Panc1 (cell line): ENCODE measurements around the gene SLIT3. TPM values are rescaled to one million over a fixed set of nuclear protein-coding genes. Genes with fewer than 3 reads are reported as not detected.

ENCODE experiments used
- ATAC-seq: fragments of 200-7000 bp; cut with Tn5 transposase; 2 replicates; pipeline ENCODE4 v1.9.1; 2020; ENCODE audit warnings: mild to moderate bottlenecking, moderate library complexity
- BruUV-seq: library from RNA; stranded (reverse); fragments of 400-500 nt; replicated peaks from 2 replicates; lab custom pipeline; 2021; lab: Mats Ljungman, UMichigan
- CTCF ChIA-PET: fragments of 300-600 bp; sonication (Branson Sonifier 250); formaldehyde crosslinking; loops from one replicate; lab custom pipeline; 2022; ENCODE audit warnings: antibody characterized with exemption; lab: Charles Lee
- POLR2A ChIA-PET: fragments of 300-600 bp; sonication (Branson Sonifier 250); formaldehyde crosslinking; loops from one replicate; lab custom pipeline; 2022; ENCODE audit warnings: antibody characterized with exemption; lab: Charles Lee
- DNase-seq: peaks from one replicate; pipeline ENCODE4 v3.0.0-alpha.2; 2010; ENCODE audit warnings: low read depth, low spot score
- H3K27ac ChIP-seq: 2 replicates; pipeline ENCODE4 v1.5.1; 2011; ENCODE audit warnings: mild to moderate bottlenecking, low read length, inconsistent platforms
- H3K27me3 ChIP-seq: fragments of 200-500 bp; sonication (Bioruptor generic); 2 replicates; pipeline ENCODE4 v1.6.0; 2014; ENCODE audit warnings: low read length, inconsistent platforms; ENCODE audit not compliant: control insufficient read depth, insufficient read depth
- H3K36me3 ChIP-seq: fragments of 200-500 bp; sonication (Bioruptor generic); 2 replicates; pipeline ENCODE4 v1.5.1; 2014; ENCODE audit warnings: inconsistent platforms, mild to moderate bottlenecking, low read length, moderate library complexity; ENCODE audit not compliant: control insufficient read depth, insufficient read depth
- H3K4me1 ChIP-seq: 2 replicates; pipeline ENCODE4 v1.5.1; 2011; ENCODE audit warnings: inconsistent platforms, mild to moderate bottlenecking, low read length, moderate library complexity; ENCODE audit not compliant: control insufficient read depth, insufficient read depth
- H3K4me3 ChIP-seq, 2 experiments: 2 replicates each; pipeline ENCODE4 v1.5.1; 2011 to 2012; ENCODE audit warnings: low read depth in 2 of 2, low read length in 2 of 2, mild to moderate bottlenecking in 2 of 2, inconsistent platforms in 1 of 2, moderate library complexity in 1 of 2
- H3K9me3 ChIP-seq: fragments of 200-500 bp; sonication (Bioruptor generic); 2 replicates; pipeline ENCODE4 v1.5.1; 2014; ENCODE audit warnings: low read depth, mild to moderate bottlenecking, inconsistent platforms, low read length, moderate library complexity; ENCODE audit not compliant: control insufficient read depth, insufficient read depth
- CTCF ChIP-seq: fragments of 450-650 bp; IDR thresholded peaks from 2 replicates; pipeline ENCODE4 v1.5.1; 2017; ENCODE audit warnings: mild to moderate bottlenecking
- POLR2AphosphoS5 ChIP-seq: IDR thresholded peaks from 2 replicates; pipeline ENCODE4 v1.6.1; 2012; ENCODE audit warnings: mild to moderate bottlenecking, low read depth, low read length, moderate library complexity
- SIN3A ChIP-seq: IDR thresholded peaks from 2 replicates; pipeline ENCODE4 v1.6.1; 2012; ENCODE audit warnings: low read depth, mild to moderate bottlenecking, low read length, moderate library complexity, borderline replicate concordance; ENCODE audit not compliant: insufficient read depth
- TCF7L2 ChIP-seq: IDR thresholded peaks from 2 replicates; pipeline ENCODE4 v1.6.1; 2011; ENCODE audit warnings: mild to moderate bottlenecking, low read depth, low read length, inconsistent platforms
- in situ Hi-C: cut with HindIII; loops from 2 replicates; pipeline ENCODE4 v1.10.0; 2016; ENCODE audit warnings: low sequenced_read_pairs, low pct_unique_long_range_greater_than_20kb
- intact Hi-C: fragments of 100-400 bp; cut with micrococcal nuclease; formaldehyde crosslinking; loops from one replicate; pipeline ENCODE4 v1.10.0; 2022; ENCODE audit not compliant: unreplicated experiment
- total RNA-seq: library from RNA; stranded (reverse); gene quantifications from one replicate; pipeline ENCODE4 v1.2.1, GENCODE V29; 2021; ENCODE audit not compliant: unreplicated experiment
- TF ChIP-seq, protein P1 (sequence below), 2 experiments: IDR thresholded peaks; 2 replicates each; pipeline ENCODE4 v1.6.1; 2011 to 2012; ENCODE audit warnings: low read depth in 2 of 2, control low read depth in 1 of 2, low read length in 1 of 2, mild to moderate bottlenecking in 1 of 2, moderate library complexity in 1 of 2; ENCODE audit not compliant: insufficient read depth in 1 of 2

Gene SLIT3
- total RNA-seq, 1 experiment from 2014 or later: 26.4 TPM

DNA sequence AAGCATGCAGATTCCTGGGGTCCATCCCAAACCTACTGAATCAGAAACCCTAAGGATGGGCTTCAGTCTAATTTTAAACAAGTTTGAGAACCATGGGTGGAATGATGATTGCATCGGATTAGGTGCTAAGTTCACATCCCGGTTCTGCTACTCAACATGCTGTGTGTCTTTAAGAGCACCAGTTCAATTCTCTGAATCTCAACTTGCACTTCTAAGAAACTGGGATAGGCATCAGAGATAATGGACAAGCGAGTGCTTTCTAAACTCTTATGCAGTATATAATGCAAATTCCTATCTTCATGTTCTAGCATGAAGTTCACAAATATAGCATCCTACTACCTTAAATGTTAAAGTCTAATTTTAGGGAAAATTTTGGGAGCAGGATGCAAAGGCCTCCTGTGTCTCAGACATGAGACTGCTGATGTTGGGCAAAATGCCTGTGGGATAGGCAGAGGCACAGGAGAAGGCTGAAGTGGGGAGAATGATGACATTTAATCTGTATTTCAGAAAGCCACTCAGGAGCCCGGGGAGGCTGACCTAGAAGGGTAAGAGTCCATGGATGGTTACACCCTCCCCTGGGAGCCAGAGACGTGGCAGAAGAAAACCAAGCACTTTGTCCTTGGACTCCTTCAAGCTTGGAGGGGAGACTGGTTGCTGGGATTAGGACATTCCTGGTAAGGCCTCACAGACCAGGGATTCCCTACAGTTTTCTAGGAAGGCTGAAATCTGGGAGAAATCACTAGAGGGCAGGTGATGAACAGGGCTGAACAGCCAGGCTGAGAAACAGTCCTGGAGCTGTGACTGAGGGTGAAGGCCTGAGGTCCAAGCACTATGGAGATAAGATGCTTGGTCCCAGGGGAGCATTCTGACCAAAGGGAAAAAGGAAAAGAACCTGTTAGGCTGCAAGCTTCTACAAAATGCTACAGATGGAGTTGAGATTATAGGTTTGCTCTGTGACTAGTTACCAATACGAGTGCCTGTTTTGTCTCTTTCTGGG lies 409.8 kb downstream of the SLIT3 start:
- ATAC-seq (no peak), DNase-seq (no peak)
- Histone ChIP-seq H3K9me3 (no peaks in the 10 kb centered on the region), H3K4me1 (no peaks in the 10 kb centered on the region), H3K27ac (no peak overlapping the region), H3K4me3 (no peak overlapping the region), H3K36me3 (no peaks in the 10 kb centered on the region), H3K27me3 (peaks cover 2% of the 10 kb centered on the region; the same call in 1 of the 2 replicates)
- no TSS peak for BruUV-seq
- TF ChIP-seq, protein P1, sequence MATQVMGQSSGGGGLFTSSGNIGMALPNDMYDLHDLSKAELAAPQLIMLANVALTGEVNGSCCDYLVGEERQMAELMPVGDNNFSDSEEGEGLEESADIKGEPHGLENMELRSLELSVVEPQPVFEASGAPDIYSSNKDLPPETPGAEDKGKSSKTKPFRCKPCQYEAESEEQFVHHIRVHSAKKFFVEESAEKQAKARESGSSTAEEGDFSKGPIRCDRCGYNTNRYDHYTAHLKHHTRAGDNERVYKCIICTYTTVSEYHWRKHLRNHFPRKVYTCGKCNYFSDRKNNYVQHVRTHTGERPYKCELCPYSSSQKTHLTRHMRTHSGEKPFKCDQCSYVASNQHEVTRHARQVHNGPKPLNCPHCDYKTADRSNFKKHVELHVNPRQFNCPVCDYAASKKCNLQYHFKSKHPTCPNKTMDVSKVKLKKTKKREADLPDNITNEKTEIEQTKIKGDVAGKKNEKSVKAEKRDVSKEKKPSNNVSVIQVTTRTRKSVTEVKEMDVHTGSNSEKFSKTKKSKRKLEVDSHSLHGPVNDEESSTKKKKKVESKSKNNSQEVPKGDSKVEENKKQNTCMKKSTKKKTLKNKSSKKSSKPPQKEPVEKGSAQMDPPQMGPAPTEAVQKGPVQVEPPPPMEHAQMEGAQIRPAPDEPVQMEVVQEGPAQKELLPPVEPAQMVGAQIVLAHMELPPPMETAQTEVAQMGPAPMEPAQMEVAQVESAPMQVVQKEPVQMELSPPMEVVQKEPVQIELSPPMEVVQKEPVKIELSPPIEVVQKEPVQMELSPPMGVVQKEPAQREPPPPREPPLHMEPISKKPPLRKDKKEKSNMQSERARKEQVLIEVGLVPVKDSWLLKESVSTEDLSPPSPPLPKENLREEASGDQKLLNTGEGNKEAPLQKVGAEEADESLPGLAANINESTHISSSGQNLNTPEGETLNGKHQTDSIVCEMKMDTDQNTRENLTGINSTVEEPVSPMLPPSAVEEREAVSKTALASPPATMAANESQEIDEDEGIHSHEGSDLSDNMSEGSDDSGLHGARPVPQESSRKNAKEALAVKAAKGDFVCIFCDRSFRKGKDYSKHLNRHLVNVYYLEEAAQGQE (IDR thresholded peaks at IDR 0.05; ENCODE audit: insufficient read depth in 1 of 2, low read depth in 2 of 2, low read length in 1 of 2): no peak
- no peak for TF ChIP-seq POLR2AphosphoS5
- TF ChIP-seq TCF7L2: no peak
- no peak for TF ChIP-seq CTCF
- no peak for TF ChIP-seq SIN3A
- intact Hi-C loops (no loop called here), in situ Hi-C loops (no loop called here)
- ChIA-PET CTCF (no interaction called here), POLR2A (no interaction called here)

DNA sequence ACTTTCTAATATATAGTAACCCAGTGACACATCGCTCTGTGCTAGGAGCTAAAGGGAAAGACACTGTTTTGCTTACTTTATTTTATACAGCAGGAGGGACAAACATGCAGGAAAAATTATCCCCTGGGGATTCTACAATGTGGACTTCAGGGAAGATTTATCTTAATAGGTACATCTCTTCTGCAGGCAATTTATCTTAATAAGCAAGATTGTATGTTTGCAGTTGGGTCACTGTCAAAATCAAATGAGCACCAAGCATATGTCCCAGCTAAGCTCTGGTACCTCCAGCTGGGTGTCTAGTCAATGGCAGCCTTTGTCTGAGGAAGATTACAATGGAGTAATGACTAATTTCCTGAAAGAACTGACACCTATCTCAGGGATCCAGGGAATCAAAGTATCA lies 411.9 kb downstream of the SLIT3 start:
- ATAC-seq (no peak), DNase-seq (no peak)
- Histone ChIP-seq H3K36me3 (no peaks in the 10 kb centered on the region), H3K27me3 (peaks cover 2% of the 10 kb centered on the region; the same call in 1 of the 2 replicates), H3K9me3 (no peaks in the 10 kb centered on the region), H3K27ac (no peak overlapping the region), H3K4me1 (no peaks in the 10 kb centered on the region), H3K4me3 (no peak overlapping the region)
- ChIA-PET CTCF (no interaction called here), POLR2A (no interaction called here)
- no TSS peak for BruUV-seq
- no peak for TF ChIP-seq TCF7L2
- TF ChIP-seq, protein P1 (IDR thresholded peaks at IDR 0.05; ENCODE audit: insufficient read depth in 1 of 2, low read depth in 2 of 2, low read length in 1 of 2): no peak
- no peak for TF ChIP-seq CTCF
- TF ChIP-seq POLR2AphosphoS5: no peak
- no peak for TF ChIP-seq SIN3A
- in situ Hi-C loops (no loop called here), intact Hi-C loops (no loop called here)
